Fibroblast of peridontal ligament (primary cell): ENCODE data around the gene STRN3.
A peak's percentile ranks its signal among the peaks of the same experiment; 100 is the strongest.
"Not testable (repeated sequence)": the region's sequence is repeated elsewhere in the genome, so short reads cannot be mapped to it uniquely, and the experiment has no call there.

Experiments
- DNase-seq: peaks from one replicate; pipeline ENCODE4 v3.0.0-alpha.2; 2010; ENCODE audit errors: extremely low read depth

Gene STRN3

GRCh38 chr14:30915596-30915995 is 110.6 kb downstream of the STRN3 start:
- DNase-seq, result peak; percentile 8

GRCh38 chr14:30914812-30915211 is 111.4 kb downstream of the STRN3 start:
- DNase-seq, result no peak

GRCh38 chr14:30908826-30909225 is 117.4 kb downstream of the STRN3 start:
- DNase-seq, result no peak

GRCh38 chr14:30907659-30908057 is 118.5 kb downstream of the STRN3 start:
- no peak for DNase-seq

- DNase-seq, result peak; percentile 38
Observed at GRCh38 chr14:30906752-30907658, 119.2 kb downstream of the STRN3 start.

- no peak for DNase-seq
Observed at GRCh38 chr14:30903285-30904124, 122.7 kb downstream of the STRN3 start.

- not testable (repeated sequence) for DNase-seq
Observed at GRCh38 chr14:30897121-30897520, 129.1 kb downstream of the STRN3 start.

GRCh38 chr14:30896435-30896834 is 129.7 kb downstream of the STRN3 start:
- no peak for DNase-seq

GRCh38 chr14:30894923-30895515 is 131.2 kb downstream of the STRN3 start:
- DNase-seq, result no peak

GRCh38 chr14:30893819-30894218 is 132.4 kb downstream of the STRN3 start:
- no peak for DNase-seq

- DNase-seq, result no peak
Observed at GRCh38 chr14:30889244-30889594, 137.0 kb downstream of the STRN3 start.

- DNase-seq, result no peak
Observed at GRCh38 chr14:30888480-30889243, 137.5 kb downstream of the STRN3 start.

GRCh38 chr14:30885840-30886740 is 140.1 kb downstream of the STRN3 start:
- peak; percentile 45 for DNase-seq

GRCh38 chr14:30884901-30885300 is 141.3 kb downstream of the STRN3 start:
- no peak for DNase-seq

- peak; percentile 38 for DNase-seq
Observed at GRCh38 chr14:30883508-30884294, 142.5 kb downstream of the STRN3 start.

- DNase-seq, result no peak
Observed at GRCh38 chr14:30882431-30882830, 143.7 kb downstream of the STRN3 start.

GRCh38 chr14:30876692-30877091 is 149.5 kb downstream of the STRN3 start:
- no peak for DNase-seq

- DNase-seq, result no peak
Observed at GRCh38 chr14:30875788-30876053, 150.5 kb downstream of the STRN3 start.

- no peak for DNase-seq
Observed at GRCh38 chr14:30874999-30875787, 151.0 kb downstream of the STRN3 start.
